CD4-positive, alpha-beta T cell treated with Interleukin-4 for 1 hour (primary cell): ENCODE results near the gene GPS1.

Experiments
- DNase-seq, 2 donors: peaks; one replicate each; pipeline ENCODE4 v3.0.0-alpha.2; 2020 to 2022

Gene GPS1

GRCh38 chr17:82014971-82015310 is 36.8 kb upstream of the GPS1 start:
- no peak for DNase-seq

GRCh38 chr17:82015311-82015971 is 36.3 kb upstream of the GPS1 start:
- no peak for DNase-seq

- no peak for DNase-seq
These were observed 35.4 kb upstream of the GPS1 start for GRCh38 chr17:82016061-82016874.

- no peak for DNase-seq
These were observed 34.7 kb upstream of the GPS1 start for GRCh38 chr17:82016875-82017459.

GRCh38 chr17:82017612-82018151 is 34.0 kb upstream of the GPS1 start:
- DNase-seq: no peak

GRCh38 chr17:82018152-82018988 is 33.3 kb upstream of the GPS1 start:
- no peak for DNase-seq

GRCh38 chr17:82018989-82019689 is 32.6 kb upstream of the GPS1 start:
- DNase-seq: no peak

- DNase-seq: peak; percentile 57
These were observed 31.8 kb upstream of the GPS1 start for GRCh38 chr17:82019690-82020571.

- DNase-seq: no peak
These were observed 31.1 kb upstream of the GPS1 start for GRCh38 chr17:82020572-82021106.

- DNase-seq: peak; percentile 63 to 67
These were observed 30.4 kb upstream of the GPS1 start for GRCh38 chr17:82021107-82021899.

- DNase-seq: no peak
These were observed 29.8 kb upstream of the GPS1 start for GRCh38 chr17:82021900-82022309.

- DNase-seq: no peak
These were observed 29.3 kb upstream of the GPS1 start, which contains the start of gene CENPX for GRCh38 chr17:82022310-82022980. Gene CENPX (minus strand): TSS chr17:82022878. CDS start chr17:82022861, 17 bp downstream.

GRCh38 chr17:82022981-82023446 is 28.7 kb upstream of the GPS1 start, which contains the start of gene LRRC45:
Gene LRRC45 (plus strand): TSS chr17:82023305. CDS start chr17:82023644, 339 bp downstream.
- peak; percentile 100 for DNase-seq

GRCh38 chr17:82023447-82024241 is 28.1 kb upstream of the GPS1 start:
- peak in 1 of 2 donors; percentile 4 for DNase-seq

GRCh38 chr17:82024859-82025258 is 26.8 kb upstream of the GPS1 start:
- no peak for DNase-seq

- no peak for DNase-seq
These were observed 26.1 kb upstream of the GPS1 start for GRCh38 chr17:82025401-82026107.

- no peak for DNase-seq
These were observed 23.5 kb upstream of the GPS1 start for GRCh38 chr17:82028246-82028645.
